ENCODE results near the gene SLC8A2.

The SLC8A2 gene

DNA sequence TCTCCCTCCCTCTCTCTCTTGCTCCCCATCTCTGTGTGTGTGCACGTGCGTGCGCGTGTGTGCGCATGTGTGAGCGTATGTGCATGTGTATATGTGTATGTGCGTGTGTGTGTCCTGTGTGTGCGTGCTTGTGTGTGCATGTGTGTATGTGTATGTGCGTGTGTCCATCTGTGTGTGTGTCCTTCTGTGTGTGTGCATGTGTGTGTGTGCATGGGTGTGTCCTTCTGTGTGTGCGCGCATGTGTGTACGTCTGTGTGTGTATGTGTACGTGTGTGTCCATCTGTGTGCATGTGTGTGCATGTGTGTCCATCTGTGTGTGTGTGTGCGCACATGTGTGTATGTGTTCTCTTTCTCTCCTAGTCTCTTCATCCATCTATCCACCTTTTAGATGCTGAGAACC, 12.2 kb downstream of the SLC8A2 start:
- no peak for DNase-seq (ENCODE audit: low read depth)

GRCh38 chr19:47458672-47459071, 13.0 kb downstream of the SLC8A2 start:
- DNase-seq (ENCODE audit: low read depth): no peak

- DNase-seq (ENCODE audit: low read depth): no peak
These were observed 14.8 kb downstream of the SLC8A2 start for GRCh38 chr19:47456721-47457474.

DNA sequence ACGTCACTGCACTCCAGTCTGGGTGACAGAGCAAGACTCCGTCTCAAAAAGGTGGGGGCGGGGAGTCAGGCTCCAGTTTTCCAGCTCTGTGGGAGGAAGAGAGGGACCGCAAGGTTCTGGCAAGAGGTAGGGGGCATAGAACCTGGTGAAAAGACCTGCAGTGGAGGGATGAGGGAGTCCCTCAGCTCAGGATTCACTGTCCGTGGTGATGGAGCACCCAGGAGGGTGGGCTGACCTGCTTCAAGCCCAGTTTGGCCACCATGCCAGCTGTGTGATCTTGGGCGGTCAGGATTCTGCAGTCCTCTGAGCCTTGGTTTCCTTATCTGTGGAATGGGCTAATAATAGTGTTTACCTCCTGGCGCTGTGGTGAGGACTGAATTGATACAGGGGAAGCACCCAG, 21.2 kb downstream of the SLC8A2 start:
- DNase-seq (ENCODE audit: low read depth): no peak

- DNase-seq (ENCODE audit: low read depth): no peak
These were observed 23.3 kb downstream of the SLC8A2 start for GRCh38 chr19:47448360-47448727.

- DNase-seq (ENCODE audit: low read depth): peak; percentile 43
These were observed 24.0 kb downstream of the SLC8A2 start for GRCh38 chr19:47447470-47448359.

GRCh38 chr19:47446534-47447469, 24.9 kb downstream of the SLC8A2 start:
- DNase-seq (ENCODE audit: low read depth): peak; percentile 29

DNA sequence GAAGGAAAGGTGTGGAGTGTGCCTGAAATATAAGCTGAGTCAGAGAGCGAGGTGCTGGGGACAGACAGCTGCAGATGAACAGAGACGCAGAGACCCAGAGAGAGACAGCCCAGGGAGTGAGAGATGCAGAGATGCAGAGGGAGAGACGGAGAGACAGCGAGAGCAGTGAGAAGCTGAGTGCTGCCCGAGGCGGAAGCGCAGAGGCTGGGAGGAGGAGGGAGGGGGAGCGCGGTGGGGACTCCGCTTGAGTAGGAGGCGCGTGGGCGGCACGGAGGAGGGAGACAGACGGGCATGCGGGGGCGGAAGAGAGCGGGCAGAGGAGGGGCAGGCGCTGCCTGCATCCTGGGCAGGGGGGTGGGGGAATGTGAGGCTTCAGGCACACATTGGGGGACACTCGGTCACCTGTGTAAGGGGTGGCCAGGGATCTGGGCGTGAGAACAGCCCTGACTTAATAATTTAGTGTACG, 25.7 kb downstream of the SLC8A2 start:
- peak; percentile 52 for DNase-seq (ENCODE audit: low read depth)

DNA sequence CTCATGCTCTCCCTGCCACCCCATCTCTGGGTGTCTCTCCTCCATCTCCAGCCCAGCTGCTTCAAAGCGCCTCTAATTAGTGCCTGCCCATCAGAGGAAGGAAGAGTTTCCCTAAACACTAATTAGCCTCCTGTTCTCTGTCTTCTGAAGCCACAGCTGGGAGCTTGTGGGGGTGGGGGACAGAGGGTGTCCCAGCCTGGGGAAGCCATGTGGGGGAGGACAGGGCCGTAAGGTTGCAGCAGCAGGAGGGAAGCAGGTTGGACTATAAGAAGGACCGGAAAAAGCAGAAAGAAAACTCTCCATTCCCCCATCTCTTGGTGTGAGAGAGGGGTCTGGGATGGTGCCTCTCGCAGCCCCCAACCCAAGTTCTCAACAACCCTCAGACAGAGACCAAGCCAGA, 26.2 kb downstream of the SLC8A2 start:
- DNase-seq (ENCODE audit: low read depth): no peak

DNA sequence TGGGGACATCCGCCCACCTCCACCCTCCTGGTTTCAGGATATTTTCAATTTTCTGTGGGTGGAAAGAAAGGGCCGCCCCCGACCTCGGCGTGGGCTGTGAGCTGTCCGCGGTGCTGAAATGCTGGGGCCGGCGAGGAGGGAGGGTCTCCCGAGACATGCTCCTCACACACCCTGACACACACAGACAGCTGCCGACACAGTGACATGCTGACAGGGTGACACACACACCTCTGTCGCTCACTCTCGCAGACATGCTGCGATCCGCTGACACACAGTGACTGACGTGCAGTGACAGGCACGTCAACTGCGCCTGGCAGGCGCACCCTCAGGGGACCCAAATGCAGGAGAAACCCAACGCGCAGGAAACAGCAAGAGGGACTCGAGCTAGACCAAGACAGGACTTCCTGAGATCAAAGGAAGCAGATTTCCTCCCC, 27.3 kb downstream of the SLC8A2 start:
- no peak for DNase-seq (ENCODE audit: low read depth)

DNA sequence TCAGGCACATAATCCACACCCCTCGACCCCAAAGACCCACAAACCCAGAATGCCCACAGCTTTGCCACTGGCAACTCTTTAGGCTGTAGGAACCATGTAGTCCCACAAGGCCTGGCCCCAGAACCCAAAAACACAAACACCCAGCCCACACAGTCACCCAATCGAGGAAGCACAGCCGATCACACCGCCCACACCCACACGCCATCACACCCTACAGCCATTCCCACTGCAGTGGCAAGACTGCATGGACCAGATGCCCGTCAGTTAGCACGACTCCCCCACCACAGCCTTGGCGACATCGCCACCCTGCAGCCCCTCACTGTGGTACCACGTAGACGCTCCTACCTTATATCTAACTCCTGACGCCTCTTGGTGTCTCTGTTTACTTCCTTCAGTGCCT, 28.4 kb downstream of the SLC8A2 start:
- DNase-seq (ENCODE audit: low read depth): no peak

DNA sequence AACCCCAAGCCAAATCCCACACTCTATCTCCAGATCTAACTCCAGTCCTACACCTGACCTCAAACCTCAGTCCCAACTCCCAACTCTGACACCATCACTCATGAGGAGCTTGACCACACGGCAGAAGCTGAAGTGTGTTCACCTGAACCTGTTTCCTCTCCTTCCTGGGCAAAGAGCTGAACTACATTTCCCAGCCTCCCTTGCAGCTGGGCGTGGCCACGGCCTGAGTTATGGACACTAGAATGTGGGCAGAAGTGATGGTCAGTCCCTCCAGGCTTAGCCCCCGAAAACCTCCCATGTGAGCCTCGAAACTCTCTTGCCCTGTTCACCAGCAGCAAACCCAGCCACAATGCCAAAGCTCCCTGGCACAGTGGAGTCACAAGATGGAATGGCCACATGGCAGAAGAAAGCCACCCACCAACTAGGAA, 32.9 kb downstream of the SLC8A2 start:
- no peak for DNase-seq (ENCODE audit: low read depth)

GRCh38 chr19:47437500-47437899, 34.2 kb downstream of the SLC8A2 start:
- no peak for DNase-seq (ENCODE audit: low read depth)

GRCh38 chr19:47436712-47437401, 34.8 kb downstream of the SLC8A2 start:
- DNase-seq (ENCODE audit: low read depth): peak; percentile 63

GRCh38 chr19:47435883-47436417, 35.7 kb downstream of the SLC8A2 start:
- no peak for DNase-seq (ENCODE audit: low read depth)

- DNase-seq (ENCODE audit: low read depth): no peak
These were observed 36.5 kb downstream of the SLC8A2 start for GRCh38 chr19:47435196-47435595.

DNA sequence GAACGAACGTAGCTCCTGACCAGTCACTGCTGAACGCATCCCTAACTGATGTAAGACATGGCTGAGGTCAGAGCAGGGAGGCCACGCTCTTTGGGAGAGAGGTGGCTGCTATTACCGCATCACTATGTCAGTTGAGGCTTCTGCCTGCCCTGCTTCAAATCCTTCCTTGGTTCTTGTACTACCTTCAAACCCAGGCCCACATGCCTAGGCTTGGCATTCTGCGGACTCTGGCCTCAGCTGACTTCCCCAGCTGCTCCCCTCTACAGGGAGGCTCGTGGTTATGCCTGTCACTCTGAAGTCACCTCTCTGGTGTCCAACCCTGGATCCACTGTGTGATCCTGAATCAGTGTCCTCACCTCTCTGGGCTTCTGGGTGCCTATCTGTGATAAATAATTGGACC, 37.6 kb downstream of the SLC8A2 start:
- DNase-seq (ENCODE audit: low read depth): no peak

DNA sequence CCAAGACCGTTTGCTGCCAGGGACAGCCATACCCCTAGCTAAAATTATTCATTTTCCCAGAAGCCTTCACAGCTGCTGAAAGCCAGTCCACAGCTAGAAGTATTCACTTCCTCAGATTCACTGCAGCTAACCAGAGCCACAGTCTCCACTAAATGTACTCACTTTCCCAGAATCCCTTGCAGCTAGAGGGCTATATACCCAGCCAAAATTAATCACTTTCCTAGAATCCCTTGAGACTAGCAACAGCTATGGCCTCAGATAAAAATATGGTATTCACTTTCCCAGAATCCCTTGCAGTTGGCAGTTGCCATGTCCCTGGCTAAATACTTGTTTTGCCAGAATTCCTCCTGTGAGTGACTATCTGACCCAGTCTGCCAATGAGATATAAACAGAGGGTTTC, 38.6 kb downstream of the SLC8A2 start:
- DNase-seq (ENCODE audit: low read depth): peak; percentile 45

DNA sequence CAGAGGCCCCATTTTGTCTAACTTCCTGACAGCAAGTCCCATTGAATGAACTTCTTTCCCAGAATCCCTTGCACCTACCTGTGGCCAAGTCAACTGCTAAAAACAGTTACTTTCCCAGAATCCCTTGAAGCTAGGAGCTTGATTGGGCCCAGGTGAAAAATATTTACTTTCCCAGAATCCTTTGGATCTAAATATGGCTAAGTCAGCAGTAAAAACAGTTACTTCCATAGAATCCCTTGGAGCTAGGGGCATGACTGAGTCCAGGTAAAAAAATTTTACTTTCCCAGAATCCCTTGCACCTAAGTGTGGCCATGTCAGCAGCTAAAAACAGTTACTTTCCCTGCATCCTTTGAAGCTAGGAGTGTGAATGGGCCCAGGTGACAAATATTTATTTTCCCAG, 39.2 kb downstream of the SLC8A2 start:
- no peak for DNase-seq (ENCODE audit: low read depth)

DNA sequence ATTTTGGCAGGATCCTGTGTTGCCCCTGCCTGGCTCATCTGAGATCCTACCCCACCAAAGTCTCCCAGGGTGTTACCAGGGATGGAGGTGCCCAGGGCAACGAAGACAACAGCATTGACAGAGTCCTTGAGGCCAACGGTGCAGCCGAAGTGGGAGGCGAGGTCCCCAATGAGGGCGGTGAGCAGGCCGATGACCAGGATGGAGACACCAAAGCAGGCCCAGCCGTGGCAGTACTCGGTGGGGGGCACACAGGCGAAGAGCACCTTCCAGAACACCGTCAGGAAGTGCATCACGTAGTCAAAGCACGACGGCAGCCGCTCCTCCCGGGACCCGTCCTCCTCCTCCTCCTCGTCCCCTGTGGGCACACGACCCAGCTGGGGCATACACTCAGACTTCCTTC, 39.6 kb downstream of the SLC8A2 start:
- DNase-seq (ENCODE audit: low read depth): no peak
